ENCODE results near the gene INPP4B.

- TF ChIP-seq CTCF (IDR thresholded peaks at IDR 0.05), result no peak
- TF ChIP-seq POLR2A (IDR thresholded peaks at IDR 0.05), result no peak
Observed at GRCh38 chr4:142358656-142359055, 487.4 kb downstream of the INPP4B start.

All from ovary (tissue), 3 donors.